ENCODE data around the gene CAMK1G.

Gene CAMK1G

GRCh38 chr1:209618756-209619420, 35.4 kb downstream of the CAMK1G start:
- DNase-seq (ENCODE audit: low read depth, low spot score), result no peak

GRCh38 chr1:209619696-209620486, 36.4 kb downstream of the CAMK1G start:
- no peak for DNase-seq (ENCODE audit: low read depth, low spot score)

- no peak for DNase-seq (ENCODE audit: low read depth, low spot score)
Measured at GRCh38 chr1:209620487-209620884, 37.0 kb downstream of the CAMK1G start.

GRCh38 chr1:209621286-209621685, 37.8 kb downstream of the CAMK1G start:
- DNase-seq (ENCODE audit: low read depth, low spot score), result no peak

- no peak for DNase-seq (ENCODE audit: low read depth, low spot score)
Measured at GRCh38 chr1:209621741-209622655, 38.5 kb downstream of the CAMK1G start.

- no peak for DNase-seq (ENCODE audit: low read depth, low spot score)
Measured at GRCh38 chr1:209622841-209623829, 39.6 kb downstream of the CAMK1G start.

- no peak for DNase-seq (ENCODE audit: low read depth, low spot score)
Measured at GRCh38 chr1:209624558-209625549, 41.3 kb downstream of the CAMK1G start.

GRCh38 chr1:209625791-209626285, 42.3 kb downstream of the CAMK1G start:
- no peak for DNase-seq (ENCODE audit: low read depth, low spot score)

GRCh38 chr1:209626346-209627026, 43.0 kb downstream of the CAMK1G start:
- no peak for DNase-seq (ENCODE audit: low read depth, low spot score)

GRCh38 chr1:209627027-209627731, 43.7 kb downstream of the CAMK1G start:
- DNase-seq (ENCODE audit: low read depth, low spot score), result no peak

- peak; percentile 53 for DNase-seq (ENCODE audit: low read depth, low spot score)
Measured at GRCh38 chr1:209627732-209628196, 44.2 kb downstream of the CAMK1G start.

GRCh38 chr1:209628618-209629299, 45.2 kb downstream of the CAMK1G start:
- DNase-seq (ENCODE audit: low read depth, low spot score), result no peak

GRCh38 chr1:209629621-209630382, 46.3 kb downstream of the CAMK1G start:
- DNase-seq (ENCODE audit: low read depth, low spot score), result no peak

GRCh38 chr1:209630383-209631225, 47.1 kb downstream of the CAMK1G start:
- DNase-seq (ENCODE audit: low read depth, low spot score), result no peak

GRCh38 chr1:209633335-209633997, 50.0 kb downstream of the CAMK1G start:
- no peak for DNase-seq (ENCODE audit: low read depth, low spot score)
